ENCODE results near the gene KCNQ1OT1.

The KCNQ1OT1 gene

DNA sequence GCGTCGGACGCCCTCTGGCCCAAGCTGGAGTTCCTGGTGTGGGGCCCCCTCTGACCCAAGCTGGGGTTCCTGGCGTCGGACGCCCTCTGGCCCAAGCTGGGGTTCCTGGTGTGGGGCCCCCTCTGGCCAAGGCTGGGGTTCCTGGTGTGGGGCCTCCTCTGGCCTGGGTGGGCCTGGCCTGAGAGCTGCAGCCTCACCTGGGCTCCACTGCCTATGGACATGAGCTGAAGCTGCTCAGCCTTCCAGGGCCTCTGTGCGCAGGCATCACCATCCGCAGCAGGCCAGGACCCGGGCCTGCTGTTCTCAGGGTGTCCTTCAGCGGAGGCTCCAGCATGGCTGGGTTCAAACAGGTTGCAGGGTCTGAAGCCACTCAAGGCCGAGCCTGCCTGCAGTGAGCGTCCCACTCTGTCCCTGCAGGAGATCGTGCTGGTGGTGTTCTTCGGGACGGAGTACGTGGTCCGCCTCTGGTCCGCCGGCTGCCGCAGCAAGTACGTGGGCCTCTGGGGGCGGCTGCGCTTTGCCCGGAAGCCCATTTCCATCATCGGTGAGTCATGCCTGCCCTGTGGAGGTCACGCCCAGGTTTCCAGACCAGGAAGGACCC, 129.5 kb downstream of the KCNQ1OT1 start:
- intact Hi-C loops (cut with DNase I; ENCODE audit: low total_unique reads), result no loop called here
- H3K4me1 ChIP-seq, result no peaks in the 10 kb centered on the region
- no peak overlapping the region for H3K4me3 ChIP-seq
- H3K27ac ChIP-seq, result no peak overlapping the region
- DNase-seq, result peak in 1 of 2 donors; percentile 51
- H3K27me3 ChIP-seq, result no peaks in the 10 kb centered on the region
- no peaks in the 10 kb centered on the region for H3K9me3 ChIP-seq
- TF ChIP-seq, protein P1, sequence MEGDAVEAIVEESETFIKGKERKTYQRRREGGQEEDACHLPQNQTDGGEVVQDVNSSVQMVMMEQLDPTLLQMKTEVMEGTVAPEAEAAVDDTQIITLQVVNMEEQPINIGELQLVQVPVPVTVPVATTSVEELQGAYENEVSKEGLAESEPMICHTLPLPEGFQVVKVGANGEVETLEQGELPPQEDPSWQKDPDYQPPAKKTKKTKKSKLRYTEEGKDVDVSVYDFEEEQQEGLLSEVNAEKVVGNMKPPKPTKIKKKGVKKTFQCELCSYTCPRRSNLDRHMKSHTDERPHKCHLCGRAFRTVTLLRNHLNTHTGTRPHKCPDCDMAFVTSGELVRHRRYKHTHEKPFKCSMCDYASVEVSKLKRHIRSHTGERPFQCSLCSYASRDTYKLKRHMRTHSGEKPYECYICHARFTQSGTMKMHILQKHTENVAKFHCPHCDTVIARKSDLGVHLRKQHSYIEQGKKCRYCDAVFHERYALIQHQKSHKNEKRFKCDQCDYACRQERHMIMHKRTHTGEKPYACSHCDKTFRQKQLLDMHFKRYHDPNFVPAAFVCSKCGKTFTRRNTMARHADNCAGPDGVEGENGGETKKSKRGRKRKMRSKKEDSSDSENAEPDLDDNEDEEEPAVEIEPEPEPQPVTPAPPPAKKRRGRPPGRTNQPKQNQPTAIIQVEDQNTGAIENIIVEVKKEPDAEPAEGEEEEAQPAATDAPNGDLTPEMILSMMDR (IDR thresholded peaks at IDR 0.05), result no peak
- H3K36me3 ChIP-seq, result no peaks in the 10 kb centered on the region

DNA sequence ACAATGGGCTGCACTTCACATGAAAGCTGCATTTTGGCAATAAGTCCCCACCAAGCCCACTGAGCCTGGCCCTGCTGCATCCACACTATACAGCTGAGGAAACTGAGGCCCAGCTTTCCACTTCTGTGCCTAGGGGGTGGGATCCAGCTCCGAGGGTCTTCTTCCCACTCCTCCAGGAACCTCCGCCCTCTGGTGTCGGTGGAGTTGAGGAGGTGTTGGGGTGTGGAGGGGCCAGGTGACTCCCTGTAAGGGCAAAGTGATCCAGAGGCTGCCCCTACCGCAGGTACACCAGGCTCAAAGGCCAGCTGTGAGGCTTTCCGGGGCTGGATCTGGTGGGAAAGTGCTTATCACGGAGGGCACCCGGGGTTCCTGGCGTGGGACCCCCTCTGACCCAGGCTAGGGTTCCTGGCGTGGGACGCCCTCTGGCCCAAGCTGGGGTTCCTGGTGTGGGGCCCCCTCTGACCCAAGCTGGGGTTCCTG, 130.0 kb downstream of the KCNQ1OT1 start:
- Histone ChIP-seq H3K4me3 (no peak overlapping the region), H3K4me1 (no peaks in the 10 kb centered on the region), H3K27ac (no peak overlapping the region), H3K9me3 (no peaks in the 10 kb centered on the region), H3K27me3 (no peaks in the 10 kb centered on the region), H3K36me3 (no peaks in the 10 kb centered on the region)
- DNase-seq, result peak in 1 of 2 donors; percentile 49
- intact Hi-C loops (cut with DNase I; ENCODE audit: low total_unique reads), result no loop called here
- TF ChIP-seq, protein P1 (IDR thresholded peaks at IDR 0.05), result no peak

DNA sequence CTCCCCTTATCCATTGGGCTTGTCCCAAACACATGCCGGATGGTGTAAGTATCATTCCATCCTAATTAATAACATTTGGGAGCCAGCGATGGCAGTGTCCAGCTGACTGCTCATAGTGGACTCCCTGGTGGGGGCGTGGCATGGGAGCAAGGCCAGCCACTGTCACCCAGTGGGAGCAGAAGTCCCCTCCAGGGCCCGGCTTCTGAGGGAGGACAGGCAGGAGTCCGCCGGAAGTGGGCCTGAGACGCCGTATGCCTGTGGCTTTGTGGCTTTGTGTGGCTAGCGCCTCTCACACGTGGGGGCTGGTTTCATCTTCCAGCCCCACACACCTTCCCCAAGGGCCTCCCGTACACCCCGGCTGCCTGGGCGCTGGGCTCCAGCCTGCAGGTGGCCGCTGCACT, 130.5 kb downstream of the KCNQ1OT1 start:
- Histone ChIP-seq H3K36me3 (no peaks in the 10 kb centered on the region), H3K9me3 (no peaks in the 10 kb centered on the region), H3K4me3 (no peak overlapping the region), H3K27me3 (no peaks in the 10 kb centered on the region), H3K27ac (no peak overlapping the region), H3K4me1 (no peaks in the 10 kb centered on the region)
- intact Hi-C loops (cut with DNase I; ENCODE audit: low total_unique reads), result no loop called here
- no peak for DNase-seq
- TF ChIP-seq, protein P1 (IDR thresholded peaks at IDR 0.05), result no peak

DNA sequence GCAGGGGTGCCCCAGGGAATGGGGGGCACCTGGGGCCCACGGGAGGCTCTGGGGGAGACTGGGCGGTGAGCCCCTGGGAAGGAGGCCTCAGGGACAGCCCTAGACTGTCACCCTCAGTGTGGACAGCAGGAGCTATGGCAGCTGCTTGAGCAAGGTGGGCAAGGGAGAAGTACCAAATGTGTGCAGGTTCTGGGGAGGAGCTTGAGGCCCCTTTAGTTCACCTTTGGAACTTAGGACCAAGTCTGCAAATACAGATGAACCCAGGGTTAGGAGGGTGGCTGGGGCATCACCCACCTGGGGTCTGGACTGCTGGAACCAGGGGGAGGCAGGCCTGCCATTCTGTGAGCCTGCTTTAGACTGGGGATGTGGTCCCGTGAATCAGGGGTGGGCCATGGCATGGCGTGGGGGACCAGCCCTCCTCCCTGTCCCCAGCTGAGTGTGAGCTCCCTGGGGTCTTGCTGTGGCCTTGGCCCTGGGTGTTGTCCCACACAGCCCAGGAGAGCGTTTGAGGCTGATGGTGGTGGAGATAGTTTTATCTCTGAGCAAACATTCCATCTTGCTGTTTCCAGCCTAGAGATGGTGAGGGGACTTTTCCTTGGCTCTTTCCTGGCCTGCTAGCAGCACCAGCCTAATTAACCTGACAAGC, 132.6 kb downstream of the KCNQ1OT1 start:
- Histone ChIP-seq H3K27me3 (peaks cover 0 to 1% of the 10 kb centered on the region in 2 donors), H3K9me3 (no peaks in the 10 kb centered on the region), H3K27ac (no peak overlapping the region), H3K4me3 (no peak overlapping the region), H3K4me1 (no peaks in the 10 kb centered on the region), H3K36me3 (no peaks in the 10 kb centered on the region)
- DNase-seq, result peak in 1 of 2 donors; percentile 39
- TF ChIP-seq, protein P1 (IDR thresholded peaks at IDR 0.05), result no peak
- intact Hi-C loops (cut with DNase I; ENCODE audit: low total_unique reads), result no loop called here

DNA sequence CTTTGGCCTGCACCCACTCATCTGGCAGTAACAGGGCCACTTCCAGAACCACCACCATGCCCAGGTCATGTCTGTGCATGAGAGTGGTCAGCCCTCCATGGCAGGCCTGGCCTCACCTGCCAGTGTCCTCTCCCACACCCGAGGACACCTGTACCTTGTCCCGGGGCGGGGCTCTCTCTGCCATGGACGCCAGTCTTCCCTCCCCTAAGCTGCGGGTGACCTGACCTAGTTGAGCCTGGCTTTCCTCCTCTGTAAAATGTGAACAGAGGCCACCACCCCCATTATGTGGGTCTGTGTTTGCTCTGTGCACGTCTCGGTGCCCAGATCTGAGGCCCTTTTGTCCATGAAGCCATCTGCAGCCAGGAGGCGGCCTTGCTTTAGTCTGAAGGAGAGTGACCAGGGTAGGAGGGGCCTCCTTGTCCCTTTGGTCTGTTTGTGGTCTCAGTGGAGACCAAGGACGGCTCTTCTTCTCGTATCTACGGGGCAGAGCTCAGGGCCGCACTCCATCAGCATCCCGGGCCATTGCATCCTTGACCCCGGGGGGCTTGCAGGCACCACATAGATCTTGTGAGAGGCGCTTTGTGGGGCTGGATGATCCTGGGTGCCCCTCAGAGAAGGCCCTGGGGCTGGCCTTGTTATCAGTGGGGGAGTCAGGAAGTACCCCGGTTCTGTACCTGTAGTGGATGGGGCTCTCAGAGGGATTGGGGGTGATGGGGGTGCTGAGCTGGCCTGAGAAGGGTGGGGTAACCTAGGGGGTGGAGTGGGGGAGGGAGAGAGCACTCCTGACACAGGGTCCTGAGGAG, 133.4 kb downstream of the KCNQ1OT1 start:
- no peaks in the 10 kb centered on the region for H3K4me1 ChIP-seq
- DNase-seq, result peak in 1 of 2 donors; percentile 59
- TF ChIP-seq, protein P1 (IDR thresholded peaks at IDR 0.05), result no peak
- H3K4me3 ChIP-seq, result no peak overlapping the region
- H3K27me3 ChIP-seq, result peaks cover 0 to 3% of the 10 kb centered on the region in 2 donors
- no peaks in the 10 kb centered on the region for H3K36me3 ChIP-seq
- no peak overlapping the region for H3K27ac ChIP-seq
- H3K9me3 ChIP-seq, result no peaks in the 10 kb centered on the region
- intact Hi-C loops (cut with DNase I; ENCODE audit: low total_unique reads), result no loop called here
